ENCODE results near the gene MBP.

- TF ChIP-seq CREB5 (CRISPR knock-in tag; IDR thresholded peaks at IDR 0.05; ENCODE audit: low read depth) (no peak), ARNTL (CRISPR knock-in tag; IDR thresholded peaks at IDR 0.05; ENCODE audit: borderline replicate concordance, low read depth) (no peak), ESRRG (CRISPR knock-in tag; IDR thresholded peaks at IDR 0.05) (no peak), TOX (CRISPR knock-in tag; IDR thresholded peaks at IDR 0.05; ENCODE audit: borderline replicate concordance) (no peak), OSR1 (CRISPR knock-in tag; IDR thresholded peaks at IDR 0.05) (no peak), RARB (CRISPR knock-in tag; IDR thresholded peaks at IDR 0.05) (no peak), PATZ1 (CRISPR knock-in tag; IDR thresholded peaks at IDR 0.05; ENCODE audit: borderline replicate concordance) (no peak), SNAI2 (CRISPR knock-in tag; IDR thresholded peaks at IDR 0.05) (no peak), POU6F1 (CRISPR knock-in tag; IDR thresholded peaks at IDR 0.05; ENCODE audit: borderline replicate concordance, low read depth) (no peak)
Observed at GRCh38 chr18:77136871-77137665, 4.5 kb upstream of the MBP start.

Data from SK-N-SH treated with all-trans-retinoic acid at 6 μM for 48 hours (cell line).